Erythroblast (primary cell): ENCODE measurements around the gene TTC28.

Experiments used
- GATA1 ChIP-seq: IDR thresholded peaks from 2 replicates; pipeline ENCODE4 v1.6.1; 2011; ENCODE audit warnings: low read depth, mild to moderate bottlenecking, control low read depth, low read length, moderate library complexity
- POLR2A ChIP-seq: IDR thresholded peaks from 2 replicates; pipeline ENCODE4 v1.6.1; 2011; ENCODE audit warnings: mild to moderate bottlenecking, low read length

- TF ChIP-seq POLR2A (no peak), GATA1 (no peak)
Observed at GRCh38 chr22:28171712-28172111, 507.9 kb downstream of the TTC28 start.
